ENCODE data around the gene KDM1A. TPM values are rescaled to one million over a fixed set of nuclear protein-coding genes. Genes with fewer than 3 reads are reported as not detected.

The KDM1A gene
- total RNA-seq, 1 donor from 2014 or later = 258 TPM

DNA sequence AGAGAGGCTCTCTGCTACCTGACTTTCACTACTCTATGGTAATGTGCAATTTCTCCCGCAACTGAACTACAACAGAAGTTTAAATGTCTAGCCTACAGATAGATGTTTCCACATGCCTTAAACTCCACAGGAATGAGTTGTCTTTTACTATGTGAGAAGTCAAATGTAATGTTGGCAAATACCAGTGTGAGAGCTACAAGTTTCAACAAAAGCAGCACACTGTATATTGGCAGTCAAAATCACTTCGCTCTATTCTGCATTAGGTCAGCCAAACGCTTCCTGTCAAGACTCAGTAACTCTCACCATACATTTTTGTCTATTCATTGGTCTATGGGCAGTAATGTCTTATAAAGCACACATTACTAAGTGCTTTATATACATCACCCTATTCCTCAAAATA, 107.5 kb downstream of the KDM1A start:
- Mint-ChIP-seq H3K4me1 (peaks cover 31% of the 10 kb centered on the region), H3K27me3 (ENCODE audit: low read depth) (no peaks in the 10 kb centered on the region), H3K4me3 (no peak overlapping the region), H3K36me3 (ENCODE audit: low read depth) (no peaks in the 10 kb centered on the region), H3K9me3 (no peaks in the 10 kb centered on the region), H3K27ac (ENCODE audit: unreplicated experiment) (no peak overlapping the region)
- TF ChIP-seq CTCF (conservative IDR thresholded peaks at IDR 0.05) = no peak
- no peak for DNase-seq (ENCODE audit: low read depth, low spot score)

- Mint-ChIP-seq H3K36me3 (ENCODE audit: low read depth) (no peaks in the 10 kb centered on the region), H3K27ac (ENCODE audit: unreplicated experiment) (no peak overlapping the region)
- DNase-seq (ENCODE audit: low read depth, low spot score) = no peak
Measured at GRCh38 chr1:23129846-23130245, 110.6 kb downstream of the KDM1A start.

DNA sequence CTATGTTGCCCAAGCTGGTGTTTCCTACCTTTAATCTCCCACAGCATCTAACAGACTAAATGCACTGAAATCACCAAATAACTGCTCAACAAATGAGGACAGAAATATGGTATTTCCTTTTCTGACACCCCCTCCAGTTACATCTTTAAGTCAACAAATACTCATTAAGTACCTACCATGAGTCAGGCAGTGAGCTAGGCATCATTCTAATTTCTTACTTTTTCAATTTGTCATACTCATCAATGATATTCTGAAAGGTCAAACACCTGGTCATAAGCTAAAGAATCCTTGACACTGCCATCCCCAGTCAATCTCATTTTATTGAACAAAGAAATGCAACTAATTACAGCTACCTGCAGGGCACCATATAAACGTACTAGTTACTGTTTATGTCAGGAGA, 112.8 kb downstream of the KDM1A start:
- Mint-ChIP-seq H3K4me3 (no peak overlapping the region), H3K27ac (ENCODE audit: unreplicated experiment) (no peak overlapping the region), H3K27me3 (ENCODE audit: low read depth) (no peaks in the 10 kb centered on the region), H3K36me3 (ENCODE audit: low read depth) (no peaks in the 10 kb centered on the region), H3K9me3 (no peaks in the 10 kb centered on the region), H3K4me1 (peaks cover 7% of the 10 kb centered on the region)
- no peak for DNase-seq (ENCODE audit: low read depth, low spot score)
- no peak for TF ChIP-seq CTCF (conservative IDR thresholded peaks at IDR 0.05)

More at GRCh38 chr1:23129846-23130245, 110.6 kb downstream of the KDM1A start:
- H3K27me3 Mint-ChIP-seq (ENCODE audit: low read depth) = no peaks in the 10 kb centered on the region
- H3K4me3 Mint-ChIP-seq = no peak overlapping the region
- H3K4me1 Mint-ChIP-seq = peaks cover 25% of the 10 kb centered on the region
- no peaks in the 10 kb centered on the region for H3K9me3 Mint-ChIP-seq
- TF ChIP-seq CTCF (conservative IDR thresholded peaks at IDR 0.05) = no peak

Small RNA genes within 50 kb of the gene (microRNA-seq; reads per million reads assigned to microRNA genes)
- gene MIR3115 (62.8 reads per million, percentile 54 among the genes with 10 or more reads in this experiment), gene MIR4419A (not detected)

Other genes starting within 250 kb of the KDM1A start
- not detected in 2 replicates for gene LACTBL1, start 46.6 kb upstream of the KDM1A start, total RNA-seq
- not detected in 2 replicates for gene TEX46, start 3.6 kb upstream of the KDM1A start, total RNA-seq
- gene LUZP1, start 149.4 kb downstream of the KDM1A start, total RNA-seq = 31.3 and 31.4 TPM in 2 replicates
- gene HTR1D, start 198.0 kb downstream of the KDM1A start, total RNA-seq = not detected in 2 replicates